Measurements from ENCODE around the gene SUPT4H1.

Gene SUPT4H1

DNA sequence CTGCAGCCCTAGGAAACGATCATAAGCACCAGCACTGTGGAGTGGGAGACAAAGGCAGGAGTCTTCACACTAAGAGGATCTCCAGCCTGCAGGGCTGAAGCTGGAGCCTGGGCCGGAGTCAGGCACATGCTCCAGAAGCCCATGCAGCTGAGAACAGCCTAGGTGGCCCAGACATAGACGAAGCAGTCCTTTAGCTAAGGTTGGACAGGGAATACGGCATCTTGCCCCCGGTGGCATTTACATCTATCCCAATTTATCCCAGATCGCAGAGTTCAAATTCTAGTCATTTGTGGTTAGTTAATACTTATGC lies 37.3 kb downstream of the SUPT4H1 start:
- TF ChIP-seq, protein P1, sequence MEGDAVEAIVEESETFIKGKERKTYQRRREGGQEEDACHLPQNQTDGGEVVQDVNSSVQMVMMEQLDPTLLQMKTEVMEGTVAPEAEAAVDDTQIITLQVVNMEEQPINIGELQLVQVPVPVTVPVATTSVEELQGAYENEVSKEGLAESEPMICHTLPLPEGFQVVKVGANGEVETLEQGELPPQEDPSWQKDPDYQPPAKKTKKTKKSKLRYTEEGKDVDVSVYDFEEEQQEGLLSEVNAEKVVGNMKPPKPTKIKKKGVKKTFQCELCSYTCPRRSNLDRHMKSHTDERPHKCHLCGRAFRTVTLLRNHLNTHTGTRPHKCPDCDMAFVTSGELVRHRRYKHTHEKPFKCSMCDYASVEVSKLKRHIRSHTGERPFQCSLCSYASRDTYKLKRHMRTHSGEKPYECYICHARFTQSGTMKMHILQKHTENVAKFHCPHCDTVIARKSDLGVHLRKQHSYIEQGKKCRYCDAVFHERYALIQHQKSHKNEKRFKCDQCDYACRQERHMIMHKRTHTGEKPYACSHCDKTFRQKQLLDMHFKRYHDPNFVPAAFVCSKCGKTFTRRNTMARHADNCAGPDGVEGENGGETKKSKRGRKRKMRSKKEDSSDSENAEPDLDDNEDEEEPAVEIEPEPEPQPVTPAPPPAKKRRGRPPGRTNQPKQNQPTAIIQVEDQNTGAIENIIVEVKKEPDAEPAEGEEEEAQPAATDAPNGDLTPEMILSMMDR (IDR thresholded peaks at IDR 0.05; ENCODE audit: low read depth, low read length), result no peak
- TF ChIP-seq POLR2A (IDR thresholded peaks at IDR 0.05; ENCODE audit: extremely low read depth, insufficient read length) (no peak), MYC (IDR thresholded peaks at IDR 0.05; ENCODE audit: low read depth, low read length) (no peak)
- TF ChIP-seq, protein P2, sequence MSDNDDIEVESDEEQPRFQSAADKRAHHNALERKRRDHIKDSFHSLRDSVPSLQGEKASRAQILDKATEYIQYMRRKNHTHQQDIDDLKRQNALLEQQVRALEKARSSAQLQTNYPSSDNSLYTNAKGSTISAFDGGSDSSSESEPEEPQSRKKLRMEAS (IDR thresholded peaks at IDR 0.05; ENCODE audit: low read depth, low read length), result no peak
- no peak overlapping the region for H3K4me3 ChIP-seq (ENCODE audit: low read depth, low read length)
- no peak for DNase-seq (ENCODE audit: low read depth)

DNA sequence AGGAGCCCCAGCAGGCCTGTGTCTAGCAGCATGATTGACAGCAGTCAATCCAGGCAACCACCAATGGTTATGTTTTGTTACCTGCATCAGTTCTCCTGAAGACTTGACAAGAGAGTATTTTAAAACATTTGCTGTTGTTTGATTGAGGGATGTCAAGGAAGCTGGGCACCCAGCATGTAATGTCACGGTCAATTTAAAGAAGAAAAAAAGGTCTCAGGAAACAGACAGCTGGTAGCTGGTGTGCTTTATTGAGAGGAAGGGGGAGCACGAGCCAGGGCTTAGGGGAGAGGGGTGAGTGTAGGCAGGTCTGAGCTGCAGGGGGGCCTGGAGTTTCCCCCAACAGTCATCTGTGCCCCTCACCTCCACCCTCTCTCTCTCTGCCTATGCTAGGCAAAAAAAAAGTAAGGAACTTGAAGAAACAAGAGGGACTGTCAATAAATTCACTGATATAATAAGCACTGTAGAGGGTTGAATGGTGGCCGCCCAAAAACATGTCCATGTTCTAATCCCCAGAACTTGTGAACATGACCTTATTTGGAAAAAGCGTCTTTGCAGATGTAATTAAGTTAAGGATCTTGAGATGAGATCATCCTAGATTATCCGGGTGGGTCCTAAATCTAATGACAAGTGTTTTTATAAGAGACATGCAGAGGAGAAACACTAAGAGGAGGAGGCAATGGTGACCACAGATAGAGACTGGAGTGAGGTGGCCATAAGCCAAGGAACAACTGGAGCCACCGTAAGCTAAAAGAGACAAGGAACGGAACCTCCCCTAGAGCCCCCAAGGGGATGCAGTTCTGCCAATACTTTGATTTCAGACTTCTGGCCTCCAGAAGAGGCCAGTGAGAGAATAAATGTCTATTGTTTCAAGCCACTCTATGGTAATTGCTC lies 37.9 kb downstream of the SUPT4H1 start:
- no peak for DNase-seq (ENCODE audit: low read depth)
- no peak overlapping the region for H3K4me3 ChIP-seq (ENCODE audit: low read depth, low read length)
- no peak for TF ChIP-seq POLR2A (IDR thresholded peaks at IDR 0.05; ENCODE audit: extremely low read depth, insufficient read length)
- TF ChIP-seq, protein P2 (IDR thresholded peaks at IDR 0.05; ENCODE audit: low read depth, low read length), result no peak
- TF ChIP-seq, protein P1 (IDR thresholded peaks at IDR 0.05; ENCODE audit: low read depth, low read length), result no peak
- TF ChIP-seq MYC (IDR thresholded peaks at IDR 0.05; ENCODE audit: low read depth, low read length), result no peak

DNA sequence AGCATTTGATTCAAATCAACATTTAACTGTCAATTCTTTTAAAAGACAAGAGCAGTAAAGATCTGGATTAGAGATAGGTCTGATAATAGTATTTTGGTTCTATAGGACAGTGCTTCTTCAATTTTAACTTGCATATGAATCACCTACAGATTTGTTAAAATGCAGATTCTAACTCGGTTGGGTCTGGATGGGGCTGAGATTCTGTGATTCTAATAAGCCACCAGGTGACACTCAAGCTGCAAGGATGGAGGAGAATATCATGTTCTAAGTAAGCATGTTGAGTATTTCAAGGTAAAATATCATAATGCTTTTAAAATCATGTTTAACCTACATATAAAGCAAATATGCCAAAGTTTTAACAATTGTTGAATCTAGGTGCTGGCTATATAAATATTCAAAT lies 39.2 kb downstream of the SUPT4H1 start:
- TF ChIP-seq, protein P2 (IDR thresholded peaks at IDR 0.05; ENCODE audit: low read depth, low read length), result no peak
- TF ChIP-seq MYC (IDR thresholded peaks at IDR 0.05; ENCODE audit: low read depth, low read length) (no peak), POLR2A (IDR thresholded peaks at IDR 0.05; ENCODE audit: extremely low read depth, insufficient read length) (no peak)
- TF ChIP-seq, protein P1 (IDR thresholded peaks at IDR 0.05; ENCODE audit: low read depth, low read length), result no peak
- no peak for DNase-seq (ENCODE audit: low read depth)
- no peak overlapping the region for H3K4me3 ChIP-seq (ENCODE audit: low read depth, low read length)

DNA sequence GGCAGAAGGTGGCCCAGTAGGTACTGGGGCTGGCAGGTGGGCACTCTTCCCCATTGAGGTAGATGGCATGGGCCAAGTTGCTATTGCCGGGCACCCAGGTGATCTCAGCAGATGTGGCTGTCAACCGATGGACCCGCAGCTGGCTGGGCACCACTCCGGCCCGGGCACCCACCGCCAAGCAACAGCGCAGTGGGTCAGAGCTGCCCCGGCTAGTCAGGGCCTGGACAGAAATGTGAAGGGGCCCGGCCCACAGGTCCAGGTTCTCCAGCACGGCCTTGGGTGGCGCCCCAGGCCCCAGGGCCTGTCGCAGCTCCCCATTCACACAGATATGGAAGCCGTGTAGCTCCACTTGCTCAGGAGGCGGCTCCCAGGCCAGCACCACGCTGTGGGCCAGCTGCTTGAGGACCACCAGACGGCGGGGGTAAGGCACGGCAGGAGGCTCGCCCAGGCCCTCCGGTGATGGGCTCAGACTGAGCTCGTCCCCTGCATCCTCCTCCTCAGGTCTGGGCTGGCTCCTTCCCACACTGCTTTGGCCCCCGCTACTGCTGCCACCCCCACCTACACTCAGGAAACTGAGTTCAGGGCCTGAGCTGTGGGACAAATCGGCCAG lies 39.9 kb downstream of the SUPT4H1 start:
- no peak overlapping the region for H3K4me3 ChIP-seq (ENCODE audit: low read depth, low read length)
- TF ChIP-seq MYC (IDR thresholded peaks at IDR 0.05; ENCODE audit: low read depth, low read length) (no peak), POLR2A (IDR thresholded peaks at IDR 0.05; ENCODE audit: extremely low read depth, insufficient read length) (no peak)
- DNase-seq (ENCODE audit: low read depth), result no peak

DNA sequence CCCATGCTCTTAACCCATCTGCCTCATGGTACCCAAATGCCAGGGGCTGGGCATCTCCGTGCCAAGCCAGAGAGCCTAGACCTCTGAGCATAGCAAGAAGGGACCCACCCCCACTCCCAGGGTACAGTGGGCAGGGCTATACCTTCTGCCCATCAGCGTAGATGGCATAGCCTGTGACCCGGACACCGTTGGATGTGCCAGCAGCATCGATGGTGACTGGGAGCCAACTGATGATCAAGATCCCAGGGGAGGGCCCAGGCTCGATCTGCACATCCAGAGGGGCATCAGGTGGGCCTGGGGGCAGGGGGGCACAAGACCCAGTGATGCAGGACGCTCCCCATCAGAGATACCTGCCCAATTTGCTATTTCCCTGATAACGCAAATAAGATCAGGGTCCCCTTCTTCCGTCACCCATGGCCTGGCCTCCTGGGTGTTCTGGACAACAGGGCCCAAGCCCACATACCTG lies 40.5 kb downstream of the SUPT4H1 start:
- DNase-seq (ENCODE audit: low read depth), result no peak
- TF ChIP-seq POLR2A (IDR thresholded peaks at IDR 0.05; ENCODE audit: extremely low read depth, insufficient read length), result no peak
- TF ChIP-seq, protein P2 (IDR thresholded peaks at IDR 0.05; ENCODE audit: low read depth, low read length), result no peak
- TF ChIP-seq, protein P1 (IDR thresholded peaks at IDR 0.05; ENCODE audit: low read depth, low read length), result no peak
- no peak for TF ChIP-seq MYC (IDR thresholded peaks at IDR 0.05; ENCODE audit: low read depth, low read length)
- no peak overlapping the region for H3K4me3 ChIP-seq (ENCODE audit: low read depth, low read length)
